ENCODE measurements around the gene TBCD.
"Not testable (repeated sequence)": the region's sequence is repeated elsewhere in the genome, so short reads cannot be mapped to it uniquely, and the experiment has no call there.

The TBCD gene

GRCh38 chr17:82980632-82981031 lies 228.8 kb downstream of the TBCD start:
- no peak for DNase-seq (ENCODE audit: low spot score)

GRCh38 chr17:82981141-82981730 lies 229.4 kb downstream of the TBCD start:
- no peak for DNase-seq (ENCODE audit: low spot score)
- TF ChIP-seq CTCF (IDR thresholded peaks at IDR 0.05; ENCODE audit: extremely low read depth, missing control alignments) = no peak

More at GRCh38 chr17:82980632-82981031, 228.8 kb downstream of the TBCD start:
- TF ChIP-seq CTCF (IDR thresholded peaks at IDR 0.05; ENCODE audit: extremely low read depth, missing control alignments) = no peak

- no peak for DNase-seq (ENCODE audit: low spot score)
- TF ChIP-seq CTCF (IDR thresholded peaks at IDR 0.05; ENCODE audit: extremely low read depth, missing control alignments) = no peak
Observed at GRCh38 chr17:82983510-82984248, 231.8 kb downstream of the TBCD start.

GRCh38 chr17:82984249-82984617 lies 232.4 kb downstream of the TBCD start:
- not testable (repeated sequence) for DNase-seq (ENCODE audit: low spot score)

GRCh38 chr17:82984751-82985427 lies 233.0 kb downstream of the TBCD start:
- TF ChIP-seq CTCF (IDR thresholded peaks at IDR 0.05; ENCODE audit: extremely low read depth, missing control alignments) = no peak

GRCh38 chr17:82985428-82985805 lies 233.6 kb downstream of the TBCD start:
- TF ChIP-seq CTCF (IDR thresholded peaks at IDR 0.05; ENCODE audit: extremely low read depth, missing control alignments) = no peak
- DNase-seq (ENCODE audit: low spot score) = no peak

More at GRCh38 chr17:82984751-82985427, 233.0 kb downstream of the TBCD start:
- no peak for DNase-seq (ENCODE audit: low spot score)

- peak; percentile 56 for DNase-seq (ENCODE audit: low spot score)
- no peak for TF ChIP-seq CTCF (IDR thresholded peaks at IDR 0.05; ENCODE audit: extremely low read depth, missing control alignments)
Observed at GRCh38 chr17:82985973-82986372, 234.1 kb downstream of the TBCD start.

- not testable (repeated sequence) for DNase-seq (ENCODE audit: low spot score)
Observed at GRCh38 chr17:82989051-82989450, 237.2 kb downstream of the TBCD start.
